Mesenchymal stem cell (in vitro differentiated cells and primary cell): ENCODE measurements around the gene PRSS48.

Experiments
- DNase-seq: peaks from one replicate; pipeline ENCODE4 v3.0.0-alpha.2; 2013
- H2AFZ ChIP-seq: one replicate; pipeline ENCODE4 v1.6.1; 2013; ENCODE audit warnings: low read depth, mild to moderate bottlenecking, control low read depth, inconsistent platforms, low read length, moderate library complexity
- H2AK5ac ChIP-seq: 2 replicates; pipeline ENCODE4 v1.6.1; 2013; ENCODE audit warnings: low read length, moderate library complexity, mild to moderate bottlenecking, inconsistent platforms; ENCODE audit not compliant: severe bottlenecking
- H2BK120ac ChIP-seq: one replicate; pipeline ENCODE4 v1.6.1; 2013; ENCODE audit warnings: low read depth, mild to moderate bottlenecking, inconsistent platforms, low read length, moderate library complexity
- H2BK12ac ChIP-seq, 2 experiments: one replicate each; pipeline ENCODE4 v1.6.1; 2013; ENCODE audit warnings: inconsistent platforms in 2 of 2, low read length in 2 of 2, mild to moderate bottlenecking in 2 of 2, moderate library complexity in 2 of 2, control low read depth in 1 of 2
- H2BK15ac ChIP-seq: one replicate; pipeline ENCODE4 v1.6.1; 2013; ENCODE audit warnings: mild to moderate bottlenecking, low read depth, inconsistent platforms; ENCODE audit not compliant: poor library complexity, severe bottlenecking
- H2BK5ac ChIP-seq: 2 replicates; pipeline ENCODE4 v1.6.1; 2013; ENCODE audit warnings: low read depth, mild to moderate bottlenecking, low read length, control low read depth, inconsistent platforms; ENCODE audit not compliant: poor library complexity, severe bottlenecking
- H3K14ac ChIP-seq, 2 experiments: one replicate each; pipeline ENCODE4 v1.6.1; 2013; ENCODE audit warnings: inconsistent platforms in 2 of 2, low read length in 2 of 2, control low read depth in 1 of 2, mild to moderate bottlenecking in 1 of 2, moderate library complexity in 1 of 2
- H3K18ac ChIP-seq, 2 experiments: one replicate each; pipeline ENCODE4 v1.6.1; 2013; ENCODE audit warnings: inconsistent platforms in 2 of 2, low read length in 2 of 2, control low read depth in 1 of 2, low read depth in 1 of 2, mild to moderate bottlenecking in 1 of 2
- H3K23ac ChIP-seq, 2 experiments: one replicate each; pipeline ENCODE4 v1.6.1; 2013; ENCODE audit warnings: inconsistent platforms in 2 of 2, low read length in 2 of 2, mild to moderate bottlenecking in 2 of 2, moderate library complexity in 2 of 2, control low read depth in 1 of 2
- H3K27ac ChIP-seq: 2 replicates; pipeline ENCODE4 v1.5.1; 2013; ENCODE audit warnings: mild to moderate bottlenecking, moderate library complexity, low read length, control low read depth, inconsistent platforms; ENCODE audit not compliant: poor library complexity, severe bottlenecking
- H3K27me3 ChIP-seq, 2 experiments: 2 replicates each; pipeline versions ENCODE4 v1.6.1 to v1.7.0; 2013; ENCODE audit warnings: low read length in 2 of 2, mild to moderate bottlenecking in 2 of 2, moderate library complexity in 2 of 2, control low read depth in 1 of 2, inconsistent platforms in 1 of 2; ENCODE audit not compliant: control insufficient read depth in 1 of 2, insufficient read depth in 1 of 2
- H3K36me3 ChIP-seq, 2 experiments: 2 replicates each; pipeline versions ENCODE4 v1.6.1 to v1.7.0; 2013; ENCODE audit warnings: low read length in 2 of 2, control low read depth in 1 of 2, inconsistent platforms in 1 of 2, low read depth in 1 of 2, mild to moderate bottlenecking in 1 of 2; ENCODE audit not compliant: insufficient read depth in 2 of 2, control insufficient read depth in 1 of 2
- H3K4ac ChIP-seq, 2 experiments: one replicate each; pipeline ENCODE4 v1.6.1; 2013; ENCODE audit warnings: inconsistent platforms in 2 of 2, low read length in 2 of 2, mild to moderate bottlenecking in 2 of 2, moderate library complexity in 2 of 2, control low read depth in 1 of 2, low read depth in 1 of 2
- H3K4me1 ChIP-seq: 2 replicates; pipeline ENCODE4 v1.6.1; 2013; ENCODE audit warnings: low read depth, low read length, control low read depth; ENCODE audit not compliant: control insufficient read depth, insufficient read depth
- H3K4me2 ChIP-seq: 2 replicates; pipeline ENCODE4 v1.6.1; 2013; ENCODE audit warnings: low read length, mild to moderate bottlenecking, inconsistent platforms; ENCODE audit not compliant: poor library complexity, severe bottlenecking
- H3K4me3 ChIP-seq, 2 experiments: 2 replicates each; pipeline versions ENCODE4 v1.5.1 to v1.7.0; 2013; ENCODE audit warnings: low read length in 2 of 2, mild to moderate bottlenecking in 2 of 2, control low read depth in 1 of 2, low read depth in 1 of 2; ENCODE audit not compliant: insufficient read depth in 1 of 2
- H3K79me1 ChIP-seq: replicated peaks from 2 replicates; pipeline ENCODE4 v1.6.1; 2013; ENCODE audit warnings: mild to moderate bottlenecking, control low read depth, low read length, inconsistent platforms; ENCODE audit not compliant: poor library complexity, severe bottlenecking
- H3K9ac ChIP-seq: 2 replicates; pipeline ENCODE4 v1.7.0; 2013; ENCODE audit warnings: mild to moderate bottlenecking, low read length, moderate library complexity
- H3K9me3 ChIP-seq: 2 replicates; pipeline ENCODE4 v1.7.0; 2013; ENCODE audit warnings: mild to moderate bottlenecking, low read length; ENCODE audit not compliant: control insufficient read depth
- H4K8ac ChIP-seq: one replicate; pipeline ENCODE4 v1.6.1; 2013; ENCODE audit warnings: inconsistent platforms, mild to moderate bottlenecking, low read length, moderate library complexity
- H4K91ac ChIP-seq: one replicate; pipeline ENCODE4 v1.6.1; 2013; ENCODE audit warnings: mild to moderate bottlenecking, low read length, inconsistent platforms
- WGBS: methylation state at CpG from one replicate; pipeline ENCODE4 v1.1.7; 2013; ENCODE audit warnings: mixed read lengths; 5-methylcytosine and 5-hydroxymethylcytosine counted together

The PRSS48 gene

DNA sequence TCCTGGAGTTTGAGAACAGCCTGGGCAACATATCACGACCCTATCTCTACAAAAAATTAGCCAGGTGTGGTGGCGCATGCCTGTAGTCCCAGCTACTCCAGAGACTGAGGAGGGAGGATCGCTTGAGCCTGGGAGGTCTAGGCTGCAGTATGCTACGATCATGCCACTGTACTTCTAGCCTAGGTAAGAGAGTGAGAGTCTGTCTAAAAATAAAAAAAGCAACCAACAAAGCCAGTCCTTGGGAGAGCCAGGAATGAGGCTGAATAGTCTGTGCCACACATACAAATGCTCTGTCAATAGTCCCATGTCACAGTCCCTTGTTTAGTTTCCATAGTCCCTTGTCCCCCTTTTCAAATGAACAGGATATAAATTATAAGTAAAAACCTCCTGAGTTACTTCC, 19.3 kb upstream of the PRSS48 start:
- WGBS = 98% methylated on average over 4 of the region's 4 CpGs

DNA sequence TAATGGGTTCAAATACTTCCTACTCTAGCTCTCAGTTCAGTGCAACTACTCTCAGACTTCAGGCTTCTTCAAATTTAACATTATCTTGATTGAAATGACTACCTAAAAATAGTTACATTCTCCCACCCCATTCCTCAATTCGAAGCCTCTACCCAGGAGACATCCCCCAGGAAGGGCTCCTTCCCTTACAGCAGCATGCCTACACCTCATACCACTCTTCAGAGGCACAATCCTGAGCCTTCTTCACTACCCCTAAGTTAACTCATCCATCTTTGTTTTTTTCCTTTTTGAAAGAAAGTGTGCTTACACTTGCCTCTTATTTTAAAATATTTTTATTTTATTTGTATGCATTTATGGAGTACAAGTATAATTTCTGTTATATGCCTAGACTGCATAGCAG, 17.2 kb upstream of the PRSS48 start:
- no peaks in the 10 kb centered on the region for H3K36me3 ChIP-seq
- DNase-seq = no peak
- no peak overlapping the region for H2BK15ac ChIP-seq
- no peak overlapping the region for H3K23ac ChIP-seq
- H3K4ac ChIP-seq = no peak overlapping the region
- no peak overlapping the region for H2AK5ac ChIP-seq
- no peak overlapping the region for H2BK120ac ChIP-seq
- no peaks in the 10 kb centered on the region for H3K9me3 ChIP-seq
- peaks cover 18% of the 10 kb centered on the region for H3K79me1 ChIP-seq
- no peak overlapping the region for H3K14ac ChIP-seq
- H2BK5ac ChIP-seq = no peak overlapping the region
- H2BK12ac ChIP-seq = no peak overlapping the region
- H3K4me3 ChIP-seq = no peak overlapping the region
- no peaks in the 10 kb centered on the region for H3K27me3 ChIP-seq
- H4K91ac ChIP-seq = no peak overlapping the region
- no peak overlapping the region for H3K27ac ChIP-seq
- H3K9ac ChIP-seq = no peak overlapping the region
- no peaks in the 10 kb centered on the region for H3K4me1 ChIP-seq
- H2AFZ ChIP-seq = no peak overlapping the region
- no peak overlapping the region for H3K18ac ChIP-seq
- no peak overlapping the region for H4K8ac ChIP-seq
- H3K4me2 ChIP-seq = no peak overlapping the region
- WGBS = 93% methylated on average over 1 of the region's 1 CpG

More for the DNA sequence above, 19.3 kb upstream of the PRSS48 start:
- no peak overlapping the region for H2BK5ac ChIP-seq
- no peak overlapping the region for H3K27ac ChIP-seq
- no peaks in the 10 kb centered on the region for H3K9me3 ChIP-seq
- no peaks in the 10 kb centered on the region for H3K27me3 ChIP-seq
- H3K4ac ChIP-seq = no peak overlapping the region
- no peak overlapping the region for H4K8ac ChIP-seq
- no peak overlapping the region for H3K4me2 ChIP-seq
- no peak overlapping the region for H2BK12ac ChIP-seq
- H2BK120ac ChIP-seq = no peak overlapping the region
- H3K23ac ChIP-seq = no peak overlapping the region
- no peak overlapping the region for H2AFZ ChIP-seq
- H3K14ac ChIP-seq = no peak overlapping the region
- H2BK15ac ChIP-seq = no peak overlapping the region
- DNase-seq = no peak
- H3K79me1 ChIP-seq = peaks cover 23% of the 10 kb centered on the region
- no peaks in the 10 kb centered on the region for H3K4me1 ChIP-seq
- no peak overlapping the region for H3K9ac ChIP-seq
- no peaks in the 10 kb centered on the region for H3K36me3 ChIP-seq
- H4K91ac ChIP-seq = no peak overlapping the region
- no peak overlapping the region for H2AK5ac ChIP-seq
- no peak overlapping the region for H3K4me3 ChIP-seq
- H3K18ac ChIP-seq = no peak overlapping the region

DNA sequence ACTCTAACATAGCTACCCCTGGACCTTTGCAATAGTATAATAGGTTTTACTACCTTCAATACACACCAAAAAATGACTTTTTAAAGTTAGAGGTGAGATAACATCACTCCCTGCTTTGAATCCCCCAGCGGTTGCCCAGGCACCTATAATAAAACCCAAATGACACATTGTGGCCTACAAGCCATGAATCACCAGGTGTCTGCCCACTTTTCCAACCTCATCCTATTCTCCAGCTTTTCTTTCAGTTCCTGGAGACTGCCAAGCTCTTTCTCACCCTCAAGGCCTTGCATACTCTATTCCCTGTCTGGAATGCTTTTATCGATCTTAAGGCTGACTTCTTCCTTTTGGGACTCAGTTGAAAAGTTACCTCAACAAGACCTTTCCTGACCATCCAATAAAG, 16.4 kb upstream of the PRSS48 start:
- Histone ChIP-seq H4K8ac (no peak overlapping the region), H3K9ac (no peak overlapping the region), H2AK5ac (no peak overlapping the region), H3K36me3 (no peaks in the 10 kb centered on the region), H3K9me3 (no peaks in the 10 kb centered on the region), H3K79me1 (peaks cover 18% of the 10 kb centered on the region), H2BK120ac (no peak overlapping the region), H3K4me1 (no peaks in the 10 kb centered on the region), H3K4me3 (no peak overlapping the region), H3K14ac (no peak overlapping the region), H2BK12ac (no peak overlapping the region), H3K4ac (no peak overlapping the region), H2BK5ac (no peak overlapping the region), H2BK15ac (no peak overlapping the region), H4K91ac (no peak overlapping the region), H3K27ac (no peak overlapping the region), H3K23ac (no peak overlapping the region), H3K18ac (no peak overlapping the region), H2AFZ (no peak overlapping the region), H3K27me3 (no peaks in the 10 kb centered on the region), H3K4me2 (no peak overlapping the region)
- DNase-seq = no peak
- WGBS = 97% methylated on average over 2 of the region's 2 CpGs

DNA sequence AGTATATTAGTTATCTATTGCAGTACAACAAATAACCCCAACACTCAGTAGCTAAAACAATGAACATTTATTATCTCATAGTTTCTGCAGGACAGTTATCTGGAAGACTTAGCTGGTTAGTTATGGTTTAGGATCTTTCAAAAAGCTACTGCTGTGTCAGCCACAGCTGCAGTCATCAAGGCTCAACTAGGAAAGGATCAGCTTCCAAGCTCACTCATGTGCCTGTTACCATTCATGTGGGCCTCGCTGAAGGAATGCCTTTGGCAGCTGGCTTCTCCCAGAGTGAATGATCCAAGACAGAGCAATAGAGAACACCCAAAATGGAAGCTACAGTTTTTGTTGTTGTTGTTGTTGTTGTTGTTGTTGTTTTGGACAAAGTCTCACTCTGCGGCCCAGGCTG, 13.5 kb upstream of the PRSS48 start:
- no peaks in the 10 kb centered on the region for H3K36me3 ChIP-seq
- no peak for DNase-seq
- H2BK120ac ChIP-seq = no peak overlapping the region
- H3K4me1 ChIP-seq = peaks cover 1% of the 10 kb centered on the region
- H3K4ac ChIP-seq = no peak overlapping the region
- no peak overlapping the region for H3K4me2 ChIP-seq
- 94% methylated on average over 2 of the region's 2 CpGs for WGBS
- H2AFZ ChIP-seq = no peak overlapping the region
- H2BK5ac ChIP-seq = no peak overlapping the region
- no peak overlapping the region for H4K91ac ChIP-seq
- H3K9me3 ChIP-seq = no peaks in the 10 kb centered on the region
- H2AK5ac ChIP-seq = no peak overlapping the region
- no peak overlapping the region for H3K4me3 ChIP-seq
- H2BK15ac ChIP-seq = no peak overlapping the region
- H3K79me1 ChIP-seq = peaks cover 21% of the 10 kb centered on the region
- H3K23ac ChIP-seq = no peak overlapping the region
- H4K8ac ChIP-seq = no peak overlapping the region
- H3K18ac ChIP-seq = no peak overlapping the region
- H2BK12ac ChIP-seq = no peak overlapping the region
- H3K27ac ChIP-seq = no peak overlapping the region
- H3K27me3 ChIP-seq = no peaks in the 10 kb centered on the region
- no peak overlapping the region for H3K9ac ChIP-seq
- no peak overlapping the region for H3K14ac ChIP-seq
